Measurements from ENCODE around the gene MOK.

MOK gene

GRCh38 chr14:102201353-102201738, 103.6 kb downstream of the MOK start:
- DNase-seq: no peak

- DNase-seq: no peak
These were observed 104.1 kb downstream of the MOK start for GRCh38 chr14:102200690-102201352.

GRCh38 chr14:102197317-102197853, 107.6 kb downstream of the MOK start:
- DNase-seq: no peak

- DNase-seq: no peak
These were observed 108.1 kb downstream of the MOK start for GRCh38 chr14:102196902-102197230.

GRCh38 chr14:102196039-102196901, 108.7 kb downstream of the MOK start:
- no peak for DNase-seq

- no peak for DNase-seq
These were observed 109.5 kb downstream of the MOK start for GRCh38 chr14:102195446-102195845.

- no peak for DNase-seq
These were observed 110.1 kb downstream of the MOK start for GRCh38 chr14:102194856-102195255.

GRCh38 chr14:102192840-102193502, 112.0 kb downstream of the MOK start:
- DNase-seq: no peak

- no peak for DNase-seq
These were observed 115.1 kb downstream of the MOK start for GRCh38 chr14:102189874-102190273.

- no peak for DNase-seq
These were observed 116.8 kb downstream of the MOK start for GRCh38 chr14:102188187-102188586.

GRCh38 chr14:102187568-102188001, 117.4 kb downstream of the MOK start:
- no peak for DNase-seq

- no peak for DNase-seq
These were observed 117.9 kb downstream of the MOK start for GRCh38 chr14:102187044-102187443.

GRCh38 chr14:102185360-102185759, 119.6 kb downstream of the MOK start:
- no peak for DNase-seq

- DNase-seq: no peak
These were observed 120.5 kb downstream of the MOK start for GRCh38 chr14:102184316-102185035.

- DNase-seq: no peak
These were observed 121.1 kb downstream of the MOK start for GRCh38 chr14:102183886-102184285.

GRCh38 chr14:102182936-102183619, 121.9 kb downstream of the MOK start:
- no peak for DNase-seq

- no peak for DNase-seq
These were observed 122.8 kb downstream of the MOK start for GRCh38 chr14:102182190-102182589.

- no peak for DNase-seq
These were observed 123.8 kb downstream of the MOK start for GRCh38 chr14:102181187-102181586.

GRCh38 chr14:102180248-102180998, 124.5 kb downstream of the MOK start:
- DNase-seq: no peak

Measured in NCI-H2171 (cell line).